SK-MEL-5 (cell line): ENCODE measurements around the gene ABCA3. TPM values are rescaled to one million over a fixed set of nuclear protein-coding genes. Genes with fewer than 3 reads are reported as not detected.
"Not testable (repeated sequence)": the region's sequence is repeated elsewhere in the genome, so short reads cannot be mapped to it uniquely, and the experiment has no call there.

Experiments used
- DNase-seq: peaks from one replicate; pipeline ENCODE4 v3.0.0-alpha.2; 2016; ENCODE audit warnings: low read depth, low spot score
- in situ Hi-C: cut with HindIII; loops from 2 replicates; pipeline ENCODE4 v1.10.0; 2016; ENCODE audit warnings: low sequenced_read_pairs, high pct_unique_total_duplicates, low pct_unique_long_range_greater_than_20kb
- total RNA-seq: library from RNA; depleted of rRNA; stranded (reverse); fragments of >200 nt; shearing (Covaris generic); gene quantifications from 2 replicates; pipeline ENCODE4 v1.2.3, GENCODE V29; 2014

The ABCA3 gene
- total RNA-seq, 1 experiment from 2014 or later = 0.24 TPM

- in situ Hi-C loops = no loop called here
- no peak for DNase-seq
These were observed 94.1 kb downstream of the ABCA3 start for GRCh38 chr16:2246301-2246885.

GRCh38 chr16:2244926-2245795, 95.4 kb downstream of the ABCA3 start:
- no peak for DNase-seq
- in situ Hi-C loops = no loop called here

- in situ Hi-C loops = no loop called here
- no peak for DNase-seq
These were observed 96.2 kb downstream of the ABCA3 start for GRCh38 chr16:2244301-2244700.

GRCh38 chr16:2243781-2244180, 96.7 kb downstream of the ABCA3 start:
- in situ Hi-C loops = no loop called here

GRCh38 chr16:2243031-2243528, 97.4 kb downstream of the ABCA3 start:
- in situ Hi-C loops = no loop called here
- peak; percentile 66 for DNase-seq

More at GRCh38 chr16:2243781-2244180, 96.7 kb downstream of the ABCA3 start:
- DNase-seq = no peak

- no peak for DNase-seq
- in situ Hi-C loops = no loop called here
These were observed 97.9 kb downstream of the ABCA3 start for GRCh38 chr16:2242598-2242997.

GRCh38 chr16:2240331-2240730, 100.2 kb downstream of the ABCA3 start:
- in situ Hi-C loops, DNase-seq: not testable (repeated sequence)

GRCh38 chr16:2238838-2239675, 101.5 kb downstream of the ABCA3 start:
- DNase-seq = no peak
- in situ Hi-C loops = no loop called here

GRCh38 chr16:2238150-2238837, 102.2 kb downstream of the ABCA3 start:
- no peak for DNase-seq
- in situ Hi-C loops = no loop called here

- in situ Hi-C loops = no loop called here
- DNase-seq = no peak
These were observed 102.9 kb downstream of the ABCA3 start for GRCh38 chr16:2237493-2238149.

GRCh38 chr16:2237102-2237482, 103.4 kb downstream of the ABCA3 start:
- in situ Hi-C loops = no loop called here
- DNase-seq = no peak

GRCh38 chr16:2236337-2237101, 104.0 kb downstream of the ABCA3 start, which contains the start of gene DNASE1L2:
TSS of gene DNASE1L2 (plus strand) at chr16:2236444. CDS start at chr16:2236817, 373 bp downstream.
- DNase-seq = no peak
- in situ Hi-C loops = no loop called here

GRCh38 chr16:2235695-2236336, 104.7 kb downstream of the ABCA3 start:
- in situ Hi-C loops = no loop called here

GRCh38 chr16:2235234-2235651, 105.3 kb downstream of the ABCA3 start:
- no peak for DNase-seq
- in situ Hi-C loops = no loop called here

More at GRCh38 chr16:2235695-2236336, 104.7 kb downstream of the ABCA3 start:
- DNase-seq = no peak

- DNase-seq = no peak
- in situ Hi-C loops = no loop called here
These were observed 105.7 kb downstream of the ABCA3 start for GRCh38 chr16:2234813-2235170.
